ENCODE results near the gene SNRK. TPM values are rescaled to one million over a fixed set of nuclear protein-coding genes. Genes with fewer than 3 reads are reported as not detected.

The SNRK gene
- total and polyA plus RNA-seq, 5 experiments from 2014 or later = 71.1 to 225 (median 97.5) TPM

- peak overlapping the region; percentile 33 to 98 (median 88) for H3K27ac Mint-ChIP-seq
- no peaks in the 10 kb centered on the region for H3K27me3 Mint-ChIP-seq
- ATAC-seq (peak in 1 of 2 donors; percentile 23), DNase-seq (no peak)
- POLR2A ChIA-PET = interaction anchor here (1.2 to 1.6 kb wide), 2 partner anchors 37 to 39 kb away, joined by 3 to 4 read pairs; no protein-coding TSS in a partner anchor
- H3K4me1 Mint-ChIP-seq = peaks cover 37 to 86% (median 73%) of the 10 kb centered on the region in 4 donors
- H3K9me3 Mint-ChIP-seq = peaks cover 0 to 4% (median 0%) of the 10 kb centered on the region in 9 donors
- H3K36me3 Mint-ChIP-seq = peaks cover 11 to 83% (median 48%) of the 10 kb centered on the region in 3 donors
- peak overlapping the region; percentile 1 to 76 (median 53) for H3K4me3 Mint-ChIP-seq
Observed at GRCh38 chr3:43309372-43310305, 23.3 kb downstream of the SNRK start.

DNA sequence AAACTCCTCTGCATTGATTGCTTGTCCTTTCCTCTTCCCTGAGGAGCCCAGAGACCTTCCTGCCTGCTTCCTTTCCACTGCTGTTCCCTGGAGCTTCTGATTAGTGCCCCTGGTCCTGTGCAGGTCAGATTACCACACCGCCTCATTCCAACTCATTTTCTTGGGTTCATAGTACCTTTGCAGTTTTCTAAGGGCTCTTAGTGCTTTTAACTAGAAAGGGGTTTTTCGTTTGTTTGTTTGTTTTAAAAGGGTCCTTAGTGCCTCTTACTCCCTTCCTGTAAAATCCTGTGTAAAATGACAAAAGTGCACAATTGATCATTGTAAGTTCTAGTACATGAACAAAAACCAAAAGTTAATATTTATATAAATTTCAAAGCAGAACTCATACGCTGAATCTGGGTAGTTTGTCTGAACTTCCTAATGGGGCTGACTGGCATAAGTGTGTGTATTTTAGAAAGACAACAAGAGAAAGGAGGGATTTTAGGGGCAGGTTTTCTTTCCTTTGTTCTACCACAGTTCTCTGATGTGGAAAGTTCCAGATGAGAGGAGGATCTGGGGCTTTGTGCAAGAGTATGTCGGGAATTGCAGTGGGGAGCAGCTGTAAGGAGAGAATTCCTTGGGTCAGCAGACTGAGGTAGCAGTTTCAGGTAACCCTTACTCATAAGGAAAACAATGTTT is 30.6 kb downstream of the SNRK start:
- Mint-ChIP-seq H3K27ac (peak overlapping the region; percentile 86 to 95 (median 90)), H3K36me3 (peaks cover 5 to 74% (median 24%) of the 10 kb centered on the region in 3 donors), H3K27me3 (no peaks in the 10 kb centered on the region), H3K9me3 (peaks cover 0 to 4% (median 0%) of the 10 kb centered on the region in 9 donors), H3K4me3 (peak overlapping the region; percentile 41 to 89 (median 66)), H3K4me1 (peaks cover 35 to 92% (median 83%) of the 10 kb centered on the region in 4 donors)
- ATAC-seq (peak; percentile 16 to 22), DNase-seq (no peak)
- POLR2A ChIA-PET = interaction anchor here (0.6 to 3.7 kb wide), 9 partner anchors 8 to 1340 kb away, joined by 3 to 15 read pairs (median 5); no protein-coding TSS in a partner anchor

GRCh38 chr3:43317461-43318316 is 31.3 kb downstream of the SNRK start:
- H3K4me1 Mint-ChIP-seq = peaks cover 32 to 90% (median 83%) of the 10 kb centered on the region in 4 donors
- peak; percentile 47 to 57 for ATAC-seq
- H3K36me3 Mint-ChIP-seq = peaks cover 2 to 74% (median 21%) of the 10 kb centered on the region in 3 donors

DNA sequence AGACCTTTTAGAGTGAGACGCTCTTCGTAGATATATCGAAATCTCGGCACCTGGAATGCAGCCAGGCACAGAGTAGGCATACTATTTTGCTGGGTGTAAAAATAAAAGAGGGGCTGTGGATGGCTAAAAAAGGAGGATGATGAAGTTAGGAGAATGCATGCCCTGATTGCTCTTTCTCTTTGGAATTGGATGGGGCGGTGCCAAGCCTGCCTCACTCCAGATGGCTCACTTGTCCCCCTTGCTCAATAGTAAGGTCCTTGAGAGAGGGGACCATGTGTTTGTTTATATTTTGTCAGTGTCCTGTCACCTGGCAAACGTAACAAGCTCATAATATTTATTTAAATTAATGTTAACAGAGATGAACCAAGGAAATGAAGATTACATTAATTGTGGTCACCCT is 33.0 kb downstream of the SNRK start:
- Mint-ChIP-seq H3K27ac (peak overlapping the region; percentile 22 to 93 (median 81)), H3K36me3 (peaks cover 0 to 71% (median 18%) of the 10 kb centered on the region in 3 donors), H3K4me3 (peak overlapping the region in 8 of 10 donors; percentile 21 to 81 (median 63)), H3K4me1 (peaks cover 31 to 94% (median 84%) of the 10 kb centered on the region in 4 donors), H3K27me3 (no peaks in the 10 kb centered on the region), H3K9me3 (peaks cover 0 to 2% (median 0%) of the 10 kb centered on the region in 9 donors)
- DNase-seq (no peak), ATAC-seq (no peak)
- POLR2A ChIA-PET = interaction anchor here (1.1 to 2.5 kb wide), 4 partner anchors 10 to 33 kb away, joined by 3 to 10 read pairs (median 6); partner anchors contain the start of gene SNRK

More at GRCh38 chr3:43317461-43318316, 31.3 kb downstream of the SNRK start:
- H3K27ac Mint-ChIP-seq = peak overlapping the region; percentile 79 to 95 (median 90)
- peaks cover 0 to 3% (median 0%) of the 10 kb centered on the region in 9 donors for H3K9me3 Mint-ChIP-seq
- POLR2A ChIA-PET = interaction anchor here (0.5 to 3.7 kb wide), 4 partner anchors 11 to 32 kb away, joined by 3 to 15 read pairs (median 5); partner anchors contain the start of gene SNRK
- no peaks in the 10 kb centered on the region for H3K27me3 Mint-ChIP-seq
- no peak for DNase-seq
- H3K4me3 Mint-ChIP-seq = peak overlapping the region; percentile 41 to 89 (median 71)

- POLR2A ChIA-PET = interaction anchor here (1.1 to 8.7 kb wide), 8 partner anchors 9 to 27 kb away, joined by 3 to 60 read pairs (median 8); no protein-coding TSS in a partner anchor
- Mint-ChIP-seq H3K36me3 (peaks cover 0 to 67% (median 18%) of the 10 kb centered on the region in 3 donors), H3K4me1 (peaks cover 31 to 94% (median 83%) of the 10 kb centered on the region in 4 donors), H3K4me3 (peak overlapping the region in 9 of 10 donors; percentile 25 to 70 (median 57)), H3K27me3 (no peaks in the 10 kb centered on the region), H3K27ac (peak overlapping the region; percentile 10 to 93 (median 66)), H3K9me3 (peaks cover 0 to 2% (median 0%) of the 10 kb centered on the region in 9 donors)
- ATAC-seq = no peak
- no peak for DNase-seq
Observed at GRCh38 chr3:43319794-43320193, 33.5 kb downstream of the SNRK start.

GRCh38 chr3:43320288-43320687 is 33.9 kb downstream of the SNRK start:
- peak overlapping the region in 8 of 10 donors; percentile 46 to 93 (median 72) for H3K27ac Mint-ChIP-seq
- H3K4me3 Mint-ChIP-seq = peak overlapping the region in 6 of 10 donors; percentile 41 to 70 (median 62)
- H3K9me3 Mint-ChIP-seq = peaks cover 0 to 2% (median 0%) of the 10 kb centered on the region in 9 donors
- no peak for DNase-seq
- POLR2A ChIA-PET = interaction anchor here (0.6 to 8.7 kb wide), 11 partner anchors 9 to 414 kb away, joined by 3 to 60 read pairs (median 5); no protein-coding TSS in a partner anchor
- ATAC-seq = no peak
- H3K36me3 Mint-ChIP-seq = peaks cover 0 to 67% (median 18%) of the 10 kb centered on the region in 3 donors
- no peaks in the 10 kb centered on the region for H3K27me3 Mint-ChIP-seq
- peaks cover 30 to 94% (median 83%) of the 10 kb centered on the region in 4 donors for H3K4me1 Mint-ChIP-seq

GRCh38 chr3:43323541-43323940 is 37.2 kb downstream of the SNRK start:
- Mint-ChIP-seq H3K9me3 (peaks cover 0 to 2% (median 0%) of the 10 kb centered on the region in 9 donors), H3K27ac (peak overlapping the region in 6 of 10 donors; percentile 22 to 92 (median 76)), H3K36me3 (peaks cover 0 to 49% (median 17%) of the 10 kb centered on the region in 3 donors), H3K4me3 (peak overlapping the region in 1 of 10 donors; percentile 13), H3K4me1 (peaks cover 37 to 94% (median 83%) of the 10 kb centered on the region in 4 donors), H3K27me3 (no peaks in the 10 kb centered on the region)
- POLR2A ChIA-PET = interaction anchor here (1.1 to 8.7 kb wide), 4 partner anchors 9 to 27 kb away, joined by 3 to 60 read pairs (median 9); no protein-coding TSS in a partner anchor
- DNase-seq (no peak), ATAC-seq (no peak)

- Mint-ChIP-seq H3K27me3 (no peaks in the 10 kb centered on the region), H3K36me3 (peaks cover 0 to 32% (median 19%) of the 10 kb centered on the region in 3 donors), H3K27ac (peak overlapping the region; percentile 81 to 92 (median 88)), H3K4me1 (peaks cover 33 to 90% (median 80%) of the 10 kb centered on the region in 4 donors), H3K4me3 (peak overlapping the region; percentile 53 to 78 (median 67)), H3K9me3 (peaks cover 0 to 2% (median 0%) of the 10 kb centered on the region in 9 donors)
- POLR2A ChIA-PET = interaction anchor here (0.9 to 8.7 kb wide), 6 partner anchors 11 to 40 kb away, joined by 3 to 60 read pairs (median 6); partner anchors contain the start of gene SNRK
- DNase-seq = peak in 1 of 10 donors; percentile 36
- ATAC-seq = peak; percentile 57 to 75
Observed at GRCh38 chr3:43326891-43327581, 40.7 kb downstream of the SNRK start.

DNA sequence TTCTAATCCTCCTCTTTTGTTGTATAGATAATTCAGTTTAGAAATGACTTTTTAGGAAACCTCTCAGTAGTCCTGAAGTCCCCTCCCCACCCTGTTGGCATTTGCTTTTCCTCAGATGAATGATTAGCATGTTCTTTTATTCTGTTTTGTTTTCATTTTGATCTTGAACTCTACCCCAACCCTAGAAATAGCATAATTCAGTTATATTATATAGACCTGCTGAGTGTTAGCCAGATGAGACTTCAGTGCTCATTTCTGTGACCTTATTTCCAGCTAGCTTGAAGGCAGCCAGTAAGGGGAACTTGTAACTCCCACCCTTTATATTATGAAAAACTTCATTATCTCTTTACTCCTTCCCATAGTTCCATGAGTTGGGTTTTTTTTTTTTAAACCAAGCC is 41.2 kb downstream of the SNRK start:
- POLR2A ChIA-PET = interaction anchor here (0.7 to 8.7 kb wide), 5 partner anchors 11 to 71 kb away, joined by 3 to 60 read pairs (median 7); partner anchors contain the start of gene SNRK
- peak overlapping the region; percentile 80 to 92 (median 88) for H3K27ac Mint-ChIP-seq
- H3K27me3 Mint-ChIP-seq = no peaks in the 10 kb centered on the region
- DNase-seq (no peak), ATAC-seq (peak; percentile 30 to 43)
- peaks cover 0 to 32% (median 20%) of the 10 kb centered on the region in 3 donors for H3K36me3 Mint-ChIP-seq
- H3K9me3 Mint-ChIP-seq = peaks cover 0 to 2% (median 0%) of the 10 kb centered on the region in 9 donors
- H3K4me1 Mint-ChIP-seq = peaks cover 35 to 90% (median 79%) of the 10 kb centered on the region in 4 donors
- peak overlapping the region; percentile 10 to 78 (median 67) for H3K4me3 Mint-ChIP-seq

- peak overlapping the region in 9 of 10 donors; percentile 8 to 71 (median 47) for H3K4me3 Mint-ChIP-seq
- DNase-seq (no peak), ATAC-seq (peak in 1 of 2 donors; percentile 36)
- peak overlapping the region; percentile 26 to 93 (median 84) for H3K27ac Mint-ChIP-seq
- POLR2A ChIA-PET = interaction anchor here (0.7 to 3.6 kb wide), 5 partner anchors 8 to 42 kb away, joined by 3 to 19 read pairs (median 7); partner anchors contain the start of gene SNRK
- H3K27me3 Mint-ChIP-seq = no peaks in the 10 kb centered on the region
- H3K9me3 Mint-ChIP-seq = no peaks in the 10 kb centered on the region
- peaks cover 35 to 90% (median 78%) of the 10 kb centered on the region in 4 donors for H3K4me1 Mint-ChIP-seq
- peaks cover 0 to 33% (median 19%) of the 10 kb centered on the region in 3 donors for H3K36me3 Mint-ChIP-seq
Observed at GRCh38 chr3:43328653-43329052, 42.3 kb downstream of the SNRK start.

Measured in naive thymus-derived CD8-positive, alpha-beta T cell (primary cell).